NCI-H226 (cell line): ENCODE measurements around the gene CRYBG2.
A peak's percentile ranks its signal among the peaks of the same experiment; 100 is the strongest.
"Not testable (repeated sequence)": the region's sequence is repeated elsewhere in the genome, so short reads cannot be mapped to it uniquely, and the experiment has no call there.

Source experiments
- DNase-seq: peaks from one replicate; pipeline ENCODE4 v3.0.0-alpha.2; 2015

The CRYBG2 gene, protein sequence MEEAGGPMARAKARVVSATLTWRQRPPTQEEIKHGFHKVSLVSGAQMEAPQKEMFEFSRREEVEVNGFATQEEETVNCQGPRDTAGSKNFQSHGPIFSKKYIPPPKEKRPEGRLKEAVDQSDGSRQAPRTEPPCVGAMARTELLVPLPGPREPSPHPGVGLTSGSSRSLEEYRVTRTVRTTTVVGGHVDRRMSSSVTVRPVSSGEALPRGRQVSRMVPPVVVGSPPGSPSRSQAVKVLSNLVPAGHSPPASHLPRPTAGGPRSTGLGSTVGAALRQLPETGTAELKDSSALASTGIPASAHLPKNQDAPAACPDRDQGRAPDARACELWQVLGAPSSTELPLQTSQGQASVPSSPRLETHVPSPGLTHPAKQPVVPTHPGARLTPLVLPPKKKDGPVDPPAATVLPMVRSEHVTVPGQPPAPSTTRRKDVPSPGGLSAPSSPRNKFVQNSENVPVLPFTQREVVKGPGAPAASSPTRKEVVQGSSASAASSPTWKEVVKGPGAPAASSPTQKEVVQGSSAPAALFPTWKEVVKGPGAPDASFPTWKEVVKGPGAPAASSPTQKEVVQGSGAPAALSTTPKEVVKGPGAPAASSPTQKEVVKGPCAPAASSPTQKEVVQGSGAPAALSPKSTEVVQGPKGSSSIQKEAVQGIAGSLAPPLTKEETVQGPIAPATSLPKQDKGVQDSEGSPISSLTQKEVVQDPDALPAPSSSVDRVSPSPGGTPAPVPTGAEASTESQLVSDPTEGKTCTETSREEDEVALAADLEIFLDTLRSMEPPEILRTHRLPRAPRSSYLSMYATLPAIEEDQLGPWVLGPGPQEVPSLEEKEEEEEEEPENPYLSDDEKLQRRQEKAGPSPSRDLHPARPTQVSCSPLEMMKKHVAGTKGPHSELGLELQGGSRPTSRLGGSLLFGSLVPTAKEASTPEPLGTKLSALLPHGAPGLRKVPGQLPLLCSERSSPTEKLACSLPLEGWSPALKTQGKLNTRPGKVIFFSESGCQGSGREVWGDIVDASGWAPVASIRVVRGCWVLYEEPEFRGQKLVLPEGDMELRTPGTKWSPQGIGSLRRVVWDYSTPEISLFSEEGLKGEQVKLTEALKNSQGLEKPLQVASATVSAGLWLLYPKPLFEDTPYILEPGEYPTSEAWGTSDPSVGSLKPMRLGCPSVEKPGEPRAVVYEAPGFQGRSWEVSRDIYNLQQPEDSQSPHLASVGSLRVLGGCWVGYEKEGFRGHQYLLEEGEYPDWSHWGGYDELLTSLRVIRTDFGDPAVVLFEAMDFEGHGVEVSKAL (N-terminal part only)

DNA sequence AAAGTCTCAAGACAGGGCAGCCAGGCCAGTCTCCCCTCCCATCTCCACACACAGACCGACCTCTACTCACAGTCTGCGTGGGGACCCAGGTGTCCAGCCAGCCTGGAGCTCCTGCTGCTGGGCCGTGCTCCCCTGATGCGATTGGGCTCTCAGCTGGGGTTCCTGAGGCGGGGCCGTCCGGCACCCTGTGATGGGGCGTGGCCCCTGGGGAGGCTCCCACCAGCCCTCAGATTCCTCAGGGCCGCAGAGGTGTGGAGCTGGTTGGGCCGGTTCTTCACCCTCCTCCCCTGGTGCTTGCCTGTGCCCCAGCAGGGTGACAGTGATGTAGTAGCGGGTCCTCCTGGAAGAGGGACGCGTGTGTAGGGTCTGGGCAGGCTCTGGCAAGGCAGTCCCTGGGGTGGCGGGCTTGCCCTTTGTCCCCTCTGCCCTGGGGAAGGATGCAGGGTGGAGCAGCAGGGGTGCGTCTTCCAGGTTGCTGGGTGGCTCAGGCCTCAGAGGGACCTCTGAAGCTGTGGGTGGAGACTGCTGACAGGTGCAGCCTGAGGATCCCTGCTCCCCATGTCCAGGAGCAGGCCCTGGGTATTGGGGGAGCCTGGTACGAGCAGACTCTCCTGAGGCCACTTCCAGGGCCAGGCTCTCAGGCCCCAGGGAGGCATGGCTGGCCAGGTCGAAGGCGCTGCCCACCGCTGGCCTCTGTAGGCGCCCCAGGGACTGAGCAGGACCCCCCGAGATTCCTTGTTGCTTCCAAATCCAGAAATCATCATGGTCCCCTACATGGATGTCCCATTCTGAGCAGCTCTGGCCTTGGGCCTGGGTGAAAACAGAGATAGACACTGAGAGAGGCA, at the start of gene CRYBG2:
Gene CRYBG2, minus strand, starts transcription at position 155 of the 845 bp plus-strand sequence. CDS start 7,473 bp downstream, outside the sequence.
- DNase-seq, result no peak

DNA sequence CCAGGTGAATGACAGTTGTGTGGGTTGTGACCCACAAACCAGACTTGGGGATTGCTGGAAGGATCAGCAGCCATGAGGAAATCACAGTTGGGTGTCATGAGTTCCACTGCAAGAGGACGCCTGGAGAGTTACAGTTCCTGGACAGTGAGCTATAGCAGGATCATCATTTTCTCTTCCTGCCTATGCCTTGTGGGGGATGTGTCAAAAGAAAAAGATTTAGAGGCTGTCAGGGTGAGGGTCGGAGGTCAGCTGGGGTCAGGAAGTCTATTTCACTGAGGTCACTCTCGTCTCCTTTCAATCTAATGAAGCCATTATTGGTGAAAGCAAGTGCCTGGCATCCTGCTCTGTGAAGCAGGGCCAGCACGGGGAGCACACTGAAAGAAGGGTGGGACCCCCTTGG, 49.7 kb upstream of the CRYBG2 start:
- no peak for DNase-seq

DNA sequence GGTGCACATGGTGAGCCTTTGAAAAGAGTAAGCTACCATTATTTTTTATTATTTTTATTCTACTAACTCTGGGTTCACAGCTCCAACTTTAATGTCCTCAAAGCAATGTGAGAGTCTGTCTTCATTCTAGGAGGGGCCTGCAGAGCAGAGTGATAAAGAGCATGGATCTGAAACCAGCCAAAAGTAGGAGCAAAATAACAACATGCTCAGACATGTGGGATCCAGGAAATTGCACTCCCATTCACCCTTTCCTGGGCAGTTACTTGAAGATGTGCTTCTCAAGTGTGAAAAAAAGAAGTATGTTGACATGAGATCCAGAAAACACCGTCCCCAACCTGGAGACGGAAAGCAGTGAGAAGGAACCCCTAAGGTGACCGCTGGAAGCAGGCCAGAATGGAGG, 48.0 kb upstream of the CRYBG2 start:
- no peak for DNase-seq

DNA sequence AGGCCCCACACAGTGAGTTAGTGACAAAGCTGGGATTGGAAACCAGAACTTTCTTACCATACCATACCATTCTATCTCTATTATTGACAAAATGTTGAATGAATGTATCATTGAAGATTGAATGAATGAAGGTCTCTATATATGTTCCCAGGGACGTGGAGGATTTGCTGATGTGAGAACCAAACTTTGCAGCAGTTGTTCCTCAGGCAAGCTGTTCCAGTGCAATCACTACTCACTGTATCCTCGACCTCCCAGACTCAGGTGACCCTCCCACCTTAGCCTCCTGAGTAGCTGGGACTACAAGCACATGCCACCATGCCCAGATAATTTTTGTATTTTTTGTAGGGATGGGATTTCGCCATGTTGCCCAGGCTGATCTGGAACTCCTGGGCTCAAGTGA, 45.1 kb upstream of the CRYBG2 start:
- no peak for DNase-seq

DNA sequence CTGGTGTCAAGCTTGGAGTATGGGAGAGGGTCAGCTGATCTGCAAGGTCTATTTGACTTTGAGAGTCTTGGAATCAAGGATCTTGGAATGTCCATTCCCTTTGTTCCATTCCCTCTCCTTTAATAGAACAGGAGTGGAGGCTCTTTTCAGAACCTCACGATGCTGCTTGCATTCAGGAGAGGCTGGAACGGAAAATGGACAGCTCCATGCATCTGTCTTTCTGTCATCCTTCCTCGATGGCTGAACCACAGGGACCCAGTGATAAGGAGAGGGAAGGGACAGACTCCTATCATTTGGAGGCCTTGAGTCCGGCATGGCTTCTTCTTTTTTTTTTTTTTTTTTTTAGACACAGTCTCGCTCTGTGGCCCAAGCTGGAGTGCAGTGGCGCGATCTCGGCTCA, 41.8 kb upstream of the CRYBG2 start:
- DNase-seq, result no peak

DNA sequence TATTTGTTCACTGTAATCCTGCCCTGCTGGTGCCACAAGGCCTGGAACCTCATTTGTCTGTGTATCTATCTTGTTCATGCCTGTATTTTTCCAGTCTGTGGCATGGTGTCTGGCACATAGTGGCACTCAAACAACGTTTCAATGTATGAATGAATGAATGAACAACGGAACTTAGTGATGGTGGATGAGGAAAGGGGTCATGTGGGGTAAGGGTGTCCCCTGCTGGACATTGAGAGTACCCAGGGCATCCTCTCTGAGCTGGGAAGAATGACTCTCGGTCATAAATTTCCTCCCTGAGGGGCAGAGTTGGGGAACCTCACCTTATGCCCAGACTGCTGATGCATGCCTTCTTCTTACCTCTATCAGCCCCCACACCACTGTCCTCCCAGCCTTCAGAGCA, 37.5 kb upstream of the CRYBG2 start:
- DNase-seq, result peak; percentile 70

DNA sequence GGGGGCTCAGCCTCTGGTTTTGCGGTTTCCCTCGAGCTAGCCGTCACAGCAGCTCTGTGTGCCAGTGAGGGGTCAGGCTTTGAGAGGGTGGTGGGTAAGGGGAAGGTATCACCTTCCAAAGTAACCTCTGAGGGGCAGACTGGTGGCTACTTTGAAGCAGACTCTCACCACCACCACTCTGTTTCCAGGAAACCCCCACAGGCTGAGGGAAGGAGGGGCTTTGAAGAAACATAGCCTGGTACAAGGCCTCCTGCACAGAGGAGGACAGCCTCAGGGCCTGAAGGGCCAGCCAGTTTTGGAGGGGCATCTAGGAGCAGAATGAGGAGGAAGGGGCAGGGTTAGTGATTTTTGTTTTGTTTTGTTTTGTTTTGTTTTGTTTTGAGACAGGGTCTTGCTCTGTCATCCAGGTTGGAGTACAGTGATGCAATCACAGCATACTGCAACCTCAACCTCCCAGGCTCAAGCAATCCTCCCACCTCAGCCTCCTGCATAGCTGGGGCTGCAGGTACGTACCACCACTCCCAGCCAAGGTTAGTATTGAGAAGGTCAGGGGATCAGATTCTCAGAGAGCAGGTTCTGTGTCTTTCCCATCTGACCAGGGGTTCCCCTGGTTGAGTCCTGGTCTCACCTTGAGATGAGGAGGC, 35.8 kb upstream of the CRYBG2 start:
- DNase-seq, result no peak

DNA sequence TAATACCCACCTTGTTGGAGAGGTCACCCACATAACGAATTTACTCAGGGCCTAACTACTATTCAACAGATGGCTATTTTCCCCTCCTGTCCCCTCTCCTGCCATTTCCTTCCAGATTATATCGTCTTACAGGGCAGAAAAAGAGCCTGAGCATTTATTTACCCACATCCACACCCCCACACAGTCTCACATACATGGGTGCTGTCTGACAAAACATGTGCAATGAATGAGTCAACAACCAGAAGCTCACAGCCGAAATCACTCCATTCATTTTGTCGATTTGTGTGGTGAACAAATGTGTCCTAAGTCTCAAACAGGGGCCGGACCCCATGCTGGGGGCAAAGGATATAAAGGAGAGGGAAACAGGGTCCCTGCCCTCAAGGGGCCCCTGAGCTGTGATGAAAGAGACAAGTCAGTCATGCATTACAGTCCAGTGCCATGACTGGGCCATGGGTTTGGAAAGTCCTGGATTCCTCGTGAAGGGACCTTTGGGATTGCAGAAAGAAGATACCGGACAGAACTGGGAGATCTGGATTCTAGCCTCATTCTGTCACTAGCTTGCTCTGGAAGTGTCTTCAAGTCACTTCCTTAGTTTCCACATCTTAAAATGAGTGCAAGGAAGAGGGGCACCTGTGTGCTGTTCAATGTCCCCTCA, 35.0 kb upstream of the CRYBG2 start:
- no peak for DNase-seq

DNA sequence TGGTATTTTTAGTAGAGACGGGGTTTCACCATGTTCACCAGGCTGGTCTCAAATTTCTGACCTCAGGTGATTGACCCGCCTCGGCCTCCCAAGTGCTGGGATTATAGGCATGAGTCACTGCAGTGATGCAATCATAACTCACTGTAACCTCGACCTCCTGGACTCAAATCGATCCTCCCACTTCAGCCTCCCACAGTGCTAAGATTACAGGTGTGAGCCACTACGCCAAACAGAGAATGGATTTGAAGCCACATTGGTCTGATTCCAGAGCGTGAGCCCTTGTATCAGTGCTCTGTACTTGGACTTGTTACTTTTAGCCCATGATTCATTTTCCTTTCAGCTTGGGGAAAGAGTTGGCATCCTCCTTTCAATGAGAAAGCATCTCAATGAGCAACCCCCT, 33.5 kb upstream of the CRYBG2 start:
- peak; percentile 86 for DNase-seq

DNA sequence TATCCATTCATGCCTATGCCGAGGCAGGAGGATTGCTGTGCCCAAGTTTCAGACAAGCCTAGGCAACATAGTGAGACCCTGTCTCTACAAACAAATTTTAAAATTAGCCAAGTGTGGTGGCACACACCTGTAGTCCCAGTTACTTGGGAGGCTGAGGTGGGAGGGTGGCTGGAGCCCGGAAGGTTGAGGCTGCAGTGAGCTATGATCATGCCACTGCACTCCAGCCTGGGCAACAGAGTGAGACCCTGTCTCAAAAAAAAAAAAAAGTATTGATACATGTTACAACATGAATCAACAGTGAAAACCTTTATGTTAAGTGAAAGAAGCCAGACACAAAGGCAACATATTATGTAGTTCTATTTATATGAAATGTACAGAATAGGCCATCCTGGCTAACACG, 31.1 kb upstream of the CRYBG2 start:
- DNase-seq, result not testable (repeated sequence)

DNA sequence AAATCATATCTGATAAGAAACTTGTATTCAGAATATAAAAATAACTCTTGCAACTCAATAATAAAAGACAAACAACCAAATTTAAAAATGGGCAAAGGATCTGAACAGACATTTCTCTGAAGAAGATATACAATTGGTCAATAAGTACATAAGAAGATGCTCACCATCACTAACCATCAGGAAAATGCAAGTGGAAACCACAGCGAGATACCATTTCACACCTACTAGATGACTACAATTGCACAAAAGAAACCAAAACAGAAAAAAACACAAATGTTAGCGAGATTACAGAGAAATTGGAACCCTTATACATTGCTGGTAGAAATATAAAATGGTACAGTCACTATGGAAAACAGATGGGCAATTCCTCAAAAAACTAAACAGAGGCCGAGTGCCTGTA, 30.1 kb upstream of the CRYBG2 start:
- DNase-seq, result no peak

DNA sequence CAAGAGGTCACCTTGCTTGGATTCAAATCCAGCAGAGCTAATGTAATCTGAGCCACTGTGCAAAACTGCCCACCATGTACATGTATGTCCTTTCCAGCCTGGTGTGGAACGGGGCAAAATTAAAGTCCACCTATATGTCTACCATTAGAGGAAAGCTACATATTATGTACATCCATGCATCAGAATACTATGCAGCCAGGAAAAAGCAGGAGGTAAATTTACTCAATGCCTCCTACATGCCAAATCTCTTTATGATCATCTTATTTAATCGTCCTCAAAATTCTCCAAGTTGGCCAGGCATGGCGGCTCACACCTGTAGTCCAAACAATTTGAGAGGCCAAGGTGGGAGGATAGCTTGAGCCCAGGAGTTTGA, 24.9 kb upstream of the CRYBG2 start:
- DNase-seq, result no peak

DNA sequence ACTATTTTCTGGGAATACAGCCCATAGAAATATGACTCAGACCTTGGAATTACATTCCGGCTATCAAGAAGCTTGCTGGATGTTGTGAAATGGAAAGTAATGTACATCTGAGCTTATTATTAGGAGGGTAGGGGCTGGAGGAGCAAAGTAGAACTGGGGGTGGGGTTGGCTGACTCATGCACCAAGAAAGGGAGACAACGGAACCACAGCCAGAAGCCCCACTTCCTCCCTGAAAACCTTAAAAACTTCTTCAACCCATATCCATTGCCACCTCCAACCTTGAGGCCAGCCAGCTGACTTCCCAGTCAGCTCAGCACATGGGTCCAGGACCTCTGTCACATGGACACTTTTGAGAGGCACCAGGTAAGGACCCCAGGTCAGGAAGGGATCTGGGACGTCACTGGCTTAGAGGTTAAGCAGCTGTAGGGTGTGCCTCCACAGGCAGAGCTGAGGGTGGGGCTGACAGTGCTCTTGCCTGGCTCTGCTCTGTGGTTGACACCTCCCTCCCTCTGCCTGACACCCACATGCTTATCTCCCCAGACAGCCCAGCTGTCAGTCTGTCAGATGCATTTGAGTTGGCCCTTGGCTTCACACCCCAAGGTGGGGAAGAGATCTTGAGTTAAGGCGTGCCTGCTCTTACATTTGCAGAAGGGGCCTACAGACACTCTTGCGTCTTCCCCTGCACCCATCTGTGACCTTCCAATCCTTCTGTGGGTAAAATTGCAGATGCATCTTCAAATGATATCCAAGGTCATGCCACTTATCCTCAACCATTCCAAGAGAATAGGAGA, 24.4 kb upstream of the CRYBG2 start:
- peak; percentile 98 for DNase-seq

DNA sequence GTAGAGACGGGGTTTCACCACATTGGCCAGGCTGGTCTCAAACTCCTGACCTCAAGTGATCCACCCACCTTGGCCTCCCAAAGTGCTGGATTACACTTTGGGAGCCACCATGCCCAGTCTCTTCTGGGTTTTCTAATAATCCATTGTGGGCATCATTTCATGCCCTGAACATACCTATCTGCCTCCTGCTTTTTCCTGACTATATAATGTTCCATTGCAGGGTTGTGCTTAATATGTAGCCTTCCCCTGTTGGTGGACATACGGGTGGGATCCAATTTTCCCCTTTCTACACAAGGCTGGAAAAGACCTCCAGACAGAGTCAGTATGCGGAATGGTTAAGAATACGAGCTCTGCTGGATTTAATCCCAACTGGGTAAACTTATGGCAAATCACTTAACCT, 22.1 kb upstream of the CRYBG2 start:
- no peak for DNase-seq

DNA sequence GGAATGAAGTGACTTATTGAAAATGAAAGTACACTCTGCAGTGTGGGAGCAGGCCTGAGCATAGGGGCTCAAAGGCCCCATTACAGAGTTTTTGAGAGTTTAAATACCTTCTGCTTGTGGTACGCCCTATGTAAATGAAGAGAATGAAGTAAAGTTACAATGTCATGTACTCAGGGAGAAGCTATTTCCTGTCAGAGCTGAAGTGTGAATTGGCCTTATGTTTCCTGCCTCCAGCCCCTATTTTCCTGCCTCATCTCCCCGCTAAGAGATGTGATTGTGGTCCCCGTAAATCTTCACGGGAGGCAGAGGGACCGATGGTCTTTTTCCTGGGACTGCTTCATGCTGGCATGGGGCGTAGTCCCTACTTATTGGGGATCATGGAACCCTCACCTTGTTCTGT, 21.2 kb upstream of the CRYBG2 start:
- no peak for DNase-seq

DNA sequence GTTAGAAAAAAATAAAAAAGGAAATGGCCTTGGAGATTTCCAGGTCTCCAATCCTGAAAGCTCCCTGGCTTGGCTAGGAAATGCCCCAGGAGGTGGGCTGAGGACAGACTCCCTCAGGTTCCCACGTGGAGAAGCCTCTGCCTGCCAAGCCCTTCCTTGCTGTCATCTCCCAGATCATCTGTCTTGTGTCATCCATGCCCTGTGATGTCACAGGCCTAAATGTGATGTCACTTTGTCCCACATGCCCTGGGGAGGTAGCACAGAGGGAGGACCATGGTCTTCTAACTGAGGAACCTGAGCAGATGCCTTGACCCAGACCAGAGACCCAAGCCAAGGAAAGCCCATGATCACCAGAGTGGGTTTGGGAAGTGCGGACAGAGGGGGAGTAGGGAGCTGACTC, 20.4 kb upstream of the CRYBG2 start:
- DNase-seq, result not testable (repeated sequence)

DNA sequence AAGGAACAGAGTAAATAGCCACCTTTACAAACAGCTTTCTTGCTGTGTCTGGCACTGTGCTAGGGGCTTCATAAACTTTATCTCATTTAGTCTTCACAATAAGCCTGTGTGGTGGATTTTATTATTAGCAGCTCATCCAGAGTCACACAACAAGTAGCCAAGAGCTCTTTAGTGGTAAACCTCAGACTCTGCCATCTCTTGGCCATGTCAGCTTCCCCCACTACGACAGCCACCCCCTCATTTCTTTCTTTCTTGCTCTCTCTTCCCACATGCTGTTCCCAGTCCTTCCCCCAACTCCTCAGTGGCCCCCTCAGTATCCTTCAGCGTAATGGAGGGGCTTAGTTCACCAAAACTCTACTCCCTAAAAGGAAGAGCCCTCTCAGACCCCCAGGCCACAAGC, 19.9 kb upstream of the CRYBG2 start:
- DNase-seq, result no peak

DNA sequence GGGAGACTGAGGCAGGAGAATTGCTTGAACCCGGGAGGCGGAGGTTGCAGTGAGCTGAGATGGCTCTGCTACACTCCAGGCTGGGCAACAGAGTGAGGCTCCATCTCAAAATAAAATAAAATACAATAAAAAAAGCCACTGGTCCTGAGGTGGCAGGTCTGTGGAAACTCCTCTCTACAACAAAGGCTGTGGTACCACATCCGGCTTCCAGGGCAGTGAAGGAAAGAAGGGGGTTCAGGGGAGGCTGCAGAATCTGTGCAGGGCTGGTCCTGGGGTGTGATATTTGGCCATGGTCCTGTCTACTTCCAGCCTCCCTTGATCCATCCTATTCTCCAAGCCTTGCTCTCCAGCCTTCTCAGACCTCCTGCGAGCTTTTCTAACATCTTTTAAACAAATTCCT, 19.4 kb upstream of the CRYBG2 start:
- DNase-seq, result no peak

DNA sequence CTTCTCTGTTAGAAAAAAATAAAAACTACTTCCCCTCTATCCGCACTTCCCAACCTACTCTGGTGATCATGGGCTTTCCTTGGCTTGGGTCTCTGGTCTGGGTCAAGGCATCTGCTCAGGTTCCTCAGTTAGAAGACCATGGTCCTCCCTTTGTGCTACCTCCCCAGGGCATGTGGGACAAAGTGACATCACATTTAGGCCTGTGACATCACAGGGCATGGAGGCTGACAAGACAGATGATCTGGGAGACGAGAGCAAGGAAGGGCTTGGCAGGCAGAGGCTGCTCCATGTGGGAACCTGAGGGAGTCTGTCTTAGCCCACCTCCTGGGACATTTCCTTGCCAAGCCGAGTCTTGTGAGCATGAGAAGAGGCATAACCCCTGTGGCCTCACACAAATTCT, 18.7 kb upstream of the CRYBG2 start, which contains the start of gene ZNF683:
Gene ZNF683, minus strand, starts transcription at position 140 of the 400 bp plus-strand sequence. CDS start 4,179 bp downstream, outside the sequence.
- not testable (repeated sequence) for DNase-seq

DNA sequence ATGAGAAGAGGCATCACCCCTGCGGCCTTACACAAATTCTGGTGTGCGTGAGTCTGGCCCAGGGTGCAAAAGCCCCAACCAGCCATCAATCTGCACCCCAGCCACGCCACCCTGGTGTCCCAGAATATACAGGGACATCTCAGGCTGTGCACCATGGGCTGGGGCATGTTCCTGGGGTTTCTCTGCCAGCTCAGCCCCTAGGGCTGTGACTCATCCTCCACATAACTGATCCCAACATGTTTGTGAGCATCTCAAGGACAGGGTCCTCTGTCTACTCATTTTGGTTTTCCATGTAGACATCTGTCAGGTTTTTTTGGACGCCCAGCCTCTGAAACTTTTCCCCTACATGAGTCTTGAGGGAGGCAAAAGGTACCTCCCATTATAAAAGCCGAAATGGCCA, 18.1 kb upstream of the CRYBG2 start:
- DNase-seq, result no peak
